NCI-H1930 (cell line): ENCODE measurements around the gene MTRFR.
"Not testable (repeated sequence)": the region's sequence is repeated elsewhere in the genome, so short reads cannot be mapped to it uniquely, and the experiment has no call there.

Experiments used
- DNase-seq, 2 experiments: peaks; one replicate each; lab custom pipeline; 2025; lab: John Stamatoyannopoulos, UW

Gene MTRFR

GRCh38 chr12:123248996-123249741, 15.9 kb downstream of the MTRFR start:
- not testable (repeated sequence) for DNase-seq

- DNase-seq = no peak
These were observed 17.5 kb downstream of the MTRFR start for GRCh38 chr12:123250471-123251383.

- no peak for DNase-seq
These were observed 18.3 kb downstream of the MTRFR start for GRCh38 chr12:123251403-123252076.

GRCh38 chr12:123252365-123252764, 19.1 kb downstream of the MTRFR start:
- not testable (repeated sequence) for DNase-seq

GRCh38 chr12:123253641-123254459, 20.6 kb downstream of the MTRFR start:
- no peak for DNase-seq

- no peak for DNase-seq
These were observed 21.7 kb downstream of the MTRFR start for GRCh38 chr12:123254853-123255446.

GRCh38 chr12:123258593-123258992, 25.4 kb downstream of the MTRFR start:
- no peak for DNase-seq

GRCh38 chr12:123260081-123260480, 26.8 kb downstream of the MTRFR start:
- DNase-seq = no peak

GRCh38 chr12:123261196-123261595, 28.0 kb downstream of the MTRFR start:
- no peak for DNase-seq

- no peak for DNase-seq
These were observed 30.1 kb downstream of the MTRFR start for GRCh38 chr12:123263196-123263817.

- no peak for DNase-seq
These were observed 31.4 kb downstream of the MTRFR start for GRCh38 chr12:123264642-123265041.

GRCh38 chr12:123265851-123266678, 32.8 kb downstream of the MTRFR start:
- DNase-seq = no peak

- no peak for DNase-seq
These were observed 33.5 kb downstream of the MTRFR start for GRCh38 chr12:123266679-123267277.

GRCh38 chr12:123267335-123267920, 34.2 kb downstream of the MTRFR start:
- no peak for DNase-seq

- no peak for DNase-seq
These were observed 35.0 kb downstream of the MTRFR start for GRCh38 chr12:123267991-123268843.

GRCh38 chr12:123268850-123269249, 35.6 kb downstream of the MTRFR start:
- DNase-seq = no peak

GRCh38 chr12:123269395-123269892, 36.2 kb downstream of the MTRFR start:
- no peak for DNase-seq

GRCh38 chr12:123269896-123270213, 36.6 kb downstream of the MTRFR start:
- no peak for DNase-seq
